ENCODE measurements around the gene DACT1. TPM values are rescaled to one million over a fixed set of nuclear protein-coding genes. Genes with fewer than 3 reads are reported as not detected.

Gene DACT1
- total RNA-seq, 2 donors from 2014 or later, result 0.42 to 4.2 TPM

DNA sequence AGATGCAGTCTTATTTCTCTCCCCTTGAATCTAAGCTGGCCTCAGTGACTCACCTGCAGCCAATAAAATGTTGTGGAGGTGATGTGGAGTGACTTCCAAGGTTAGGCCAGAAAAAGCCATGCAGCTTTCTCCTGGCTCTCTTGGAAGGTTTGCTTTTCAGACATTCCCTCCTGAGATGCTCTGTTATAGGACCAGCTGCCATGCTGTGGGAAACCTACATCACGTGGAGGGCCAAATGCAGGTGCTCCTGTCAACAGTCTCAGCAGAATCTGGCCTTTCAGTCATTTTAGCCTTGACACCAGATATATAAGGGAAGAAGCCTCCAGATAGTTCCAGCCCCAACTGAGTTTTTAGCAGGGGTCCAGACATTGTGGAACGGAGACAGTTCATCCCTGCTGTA is 38.1 kb upstream of the DACT1 start:
- Histone ChIP-seq H3K36me3 (ENCODE audit: control insufficient read depth, insufficient read depth, low read length) (no peaks in the 10 kb centered on the region), H3K27ac (ENCODE audit: low read depth, low read length) (no peak overlapping the region), H3K27me3 (ENCODE audit: control insufficient read depth, insufficient read depth, low read length, poor library complexity, severe bottlenecking) (no peaks in the 10 kb centered on the region), H3K4me1 (ENCODE audit: control insufficient read depth, insufficient read depth, low read length) (no peaks in the 10 kb centered on the region), H3K4me3 (ENCODE audit: low read length) (no peak overlapping the region), H3K9ac (ENCODE audit: extremely low read depth, low read length, poor library complexity, severe bottlenecking) (no peak overlapping the region), H3K9me3 (ENCODE audit: control insufficient read depth, low read length) (no peaks in the 10 kb centered on the region)
- TF ChIP-seq, protein P1, sequence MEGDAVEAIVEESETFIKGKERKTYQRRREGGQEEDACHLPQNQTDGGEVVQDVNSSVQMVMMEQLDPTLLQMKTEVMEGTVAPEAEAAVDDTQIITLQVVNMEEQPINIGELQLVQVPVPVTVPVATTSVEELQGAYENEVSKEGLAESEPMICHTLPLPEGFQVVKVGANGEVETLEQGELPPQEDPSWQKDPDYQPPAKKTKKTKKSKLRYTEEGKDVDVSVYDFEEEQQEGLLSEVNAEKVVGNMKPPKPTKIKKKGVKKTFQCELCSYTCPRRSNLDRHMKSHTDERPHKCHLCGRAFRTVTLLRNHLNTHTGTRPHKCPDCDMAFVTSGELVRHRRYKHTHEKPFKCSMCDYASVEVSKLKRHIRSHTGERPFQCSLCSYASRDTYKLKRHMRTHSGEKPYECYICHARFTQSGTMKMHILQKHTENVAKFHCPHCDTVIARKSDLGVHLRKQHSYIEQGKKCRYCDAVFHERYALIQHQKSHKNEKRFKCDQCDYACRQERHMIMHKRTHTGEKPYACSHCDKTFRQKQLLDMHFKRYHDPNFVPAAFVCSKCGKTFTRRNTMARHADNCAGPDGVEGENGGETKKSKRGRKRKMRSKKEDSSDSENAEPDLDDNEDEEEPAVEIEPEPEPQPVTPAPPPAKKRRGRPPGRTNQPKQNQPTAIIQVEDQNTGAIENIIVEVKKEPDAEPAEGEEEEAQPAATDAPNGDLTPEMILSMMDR (conservative IDR thresholded peaks at IDR 0.05), result no peak
- H3K27me3 Mint-ChIP-seq (ENCODE audit: insufficient read depth), result no peaks in the 10 kb centered on the region
- WGBS, 2 experiments (ENCODE audit: insufficient coverage in 1 of 2, insufficient read length in 1 of 2), result 79 to 89% methylated on average over 2 of the region's 2 CpGs
- DNase-seq, result no peak
- no peaks in the 10 kb centered on the region for H3K4me1 Mint-ChIP-seq
- no peak overlapping the region for H3K4me3 Mint-ChIP-seq
- no peaks in the 10 kb centered on the region for H3K36me3 Mint-ChIP-seq (ENCODE audit: low read depth)
- no peaks in the 10 kb centered on the region for H3K9me3 Mint-ChIP-seq
- H3K27ac Mint-ChIP-seq, result no peak overlapping the region

GRCh38 chr14:58605465-58605864 is 32.3 kb upstream of the DACT1 start:
- WGBS, 2 experiments (ENCODE audit: insufficient coverage in 1 of 2, insufficient read length in 1 of 2), result 86 to 88% methylated on average over 4 of the region's 4 CpGs

DNA sequence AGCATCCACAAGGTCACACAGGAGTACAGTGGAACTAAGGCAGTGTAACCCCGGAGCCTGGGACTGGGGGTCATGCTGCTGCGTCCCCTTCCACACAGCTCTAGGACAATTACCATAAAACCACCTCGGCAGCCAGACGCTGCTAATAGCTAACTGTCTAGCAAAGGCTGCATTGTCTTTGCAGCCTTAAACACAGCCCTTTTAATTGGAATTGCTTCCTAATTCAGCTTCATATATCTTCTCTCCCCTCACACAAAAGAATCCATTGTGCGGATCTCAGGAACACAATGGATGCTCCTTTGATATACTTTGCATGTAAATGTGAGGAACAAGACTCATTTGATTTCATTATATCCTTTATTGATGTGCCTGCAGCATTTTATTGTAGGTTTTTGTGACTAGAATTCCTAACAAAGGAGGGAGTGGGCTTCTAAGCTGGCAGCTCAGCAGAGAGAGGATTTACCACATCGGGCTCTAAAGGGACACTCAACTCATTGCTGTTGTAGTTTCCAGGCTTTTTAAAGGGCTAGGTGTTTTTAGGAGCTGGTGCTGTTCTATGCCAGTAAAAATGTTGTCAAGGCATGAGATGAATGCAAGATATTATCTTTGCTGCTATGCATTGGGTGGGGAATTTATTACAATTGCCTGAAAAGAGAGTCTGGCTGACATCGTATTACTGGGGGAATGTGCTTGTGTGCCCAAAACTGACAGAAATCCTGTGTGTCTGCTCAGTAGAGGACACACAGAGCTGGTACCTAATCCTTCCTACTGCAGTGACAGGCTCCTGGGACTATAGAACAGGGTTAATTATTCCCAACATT is 30.4 kb upstream of the DACT1 start:
- no peaks in the 10 kb centered on the region for H3K4me1 ChIP-seq (ENCODE audit: control insufficient read depth, insufficient read depth, low read length)
- no peak overlapping the region for H3K9ac ChIP-seq (ENCODE audit: extremely low read depth, low read length, poor library complexity, severe bottlenecking)
- peaks cover 13% of the 10 kb centered on the region for H3K4me1 Mint-ChIP-seq
- WGBS, 2 experiments (ENCODE audit: insufficient coverage in 1 of 2, insufficient read length in 1 of 2), result 74 to 79% methylated on average over 3 to 7 of the region's 7 CpGs
- H3K4me3 Mint-ChIP-seq, result no peak overlapping the region
- TF ChIP-seq, protein P1 (conservative IDR thresholded peaks at IDR 0.05), result no peak
- peaks cover 3% of the 10 kb centered on the region for H3K27me3 Mint-ChIP-seq (ENCODE audit: insufficient read depth)
- H3K36me3 Mint-ChIP-seq (ENCODE audit: low read depth), result no peaks in the 10 kb centered on the region
- no peaks in the 10 kb centered on the region for H3K9me3 Mint-ChIP-seq
- H3K27ac ChIP-seq (ENCODE audit: low read depth, low read length), result peak overlapping the region; percentile 85
- H3K27ac Mint-ChIP-seq, result no peak overlapping the region
- H3K36me3 ChIP-seq (ENCODE audit: control insufficient read depth, insufficient read depth, low read length), result no peaks in the 10 kb centered on the region
- H3K27me3 ChIP-seq (ENCODE audit: control insufficient read depth, insufficient read depth, low read length, poor library complexity, severe bottlenecking), result no peaks in the 10 kb centered on the region
- H3K4me3 ChIP-seq (ENCODE audit: low read length), result no peak overlapping the region
- H3K9me3 ChIP-seq (ENCODE audit: control insufficient read depth, low read length), result no peaks in the 10 kb centered on the region
- no peak for DNase-seq

More at GRCh38 chr14:58605465-58605864, 32.3 kb upstream of the DACT1 start:
- no peaks in the 10 kb centered on the region for H3K27me3 ChIP-seq (ENCODE audit: control insufficient read depth, insufficient read depth, low read length, poor library complexity, severe bottlenecking)
- peaks cover 13% of the 10 kb centered on the region for H3K4me1 Mint-ChIP-seq
- H3K9ac ChIP-seq (ENCODE audit: extremely low read depth, low read length, poor library complexity, severe bottlenecking), result no peak overlapping the region
- H3K27ac ChIP-seq (ENCODE audit: low read depth, low read length), result no peak overlapping the region
- no peaks in the 10 kb centered on the region for H3K9me3 Mint-ChIP-seq
- no peak overlapping the region for H3K4me3 ChIP-seq (ENCODE audit: low read length)
- H3K4me3 Mint-ChIP-seq, result no peak overlapping the region
- no peaks in the 10 kb centered on the region for H3K4me1 ChIP-seq (ENCODE audit: control insufficient read depth, insufficient read depth, low read length)
- H3K36me3 ChIP-seq (ENCODE audit: control insufficient read depth, insufficient read depth, low read length), result no peaks in the 10 kb centered on the region
- TF ChIP-seq, protein P1 (conservative IDR thresholded peaks at IDR 0.05), result no peak
- no peaks in the 10 kb centered on the region for H3K36me3 Mint-ChIP-seq (ENCODE audit: low read depth)
- H3K27ac Mint-ChIP-seq, result no peak overlapping the region
- H3K9me3 ChIP-seq (ENCODE audit: control insufficient read depth, low read length), result no peaks in the 10 kb centered on the region
- no peak for DNase-seq
- peaks cover 3% of the 10 kb centered on the region for H3K27me3 Mint-ChIP-seq (ENCODE audit: insufficient read depth)

Measured in endodermal cell (in vitro differentiated cells).